Stimulated activated CD4-positive, alpha-beta T cell treated with anti-CD3 and anti-CD28 coated beads, Interleukin-4, amount 100 ng/mL, for 48 hours (primary cell): ENCODE results near the gene PDZRN3.

Experiments
- DNase-seq, 2 donors: peaks; one replicate each; pipeline ENCODE4 v3.0.0-alpha.2; 2020; ENCODE audit warnings: low read depth in 2 of 2

Gene PDZRN3

DNA sequence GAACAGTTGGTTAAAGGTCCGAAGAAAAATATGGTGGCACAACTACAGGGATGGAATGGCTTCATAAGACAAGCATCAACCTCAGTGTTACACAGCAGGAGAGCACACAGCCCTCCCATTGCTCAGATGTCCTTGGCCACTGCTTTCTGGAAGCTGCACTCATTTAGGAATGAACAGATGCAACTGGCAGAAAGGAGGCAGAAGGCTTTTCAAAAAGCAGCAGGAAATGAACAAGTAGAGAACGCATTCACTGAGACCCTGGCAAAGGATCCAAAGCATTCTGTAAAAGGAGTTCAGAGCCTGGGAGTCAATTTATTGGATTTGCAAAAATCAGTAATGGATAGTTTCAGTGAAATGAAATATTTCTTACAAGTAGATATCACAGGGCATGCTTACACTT lies 101.1 kb downstream of the PDZRN3 start:
- DNase-seq = no peak

DNA sequence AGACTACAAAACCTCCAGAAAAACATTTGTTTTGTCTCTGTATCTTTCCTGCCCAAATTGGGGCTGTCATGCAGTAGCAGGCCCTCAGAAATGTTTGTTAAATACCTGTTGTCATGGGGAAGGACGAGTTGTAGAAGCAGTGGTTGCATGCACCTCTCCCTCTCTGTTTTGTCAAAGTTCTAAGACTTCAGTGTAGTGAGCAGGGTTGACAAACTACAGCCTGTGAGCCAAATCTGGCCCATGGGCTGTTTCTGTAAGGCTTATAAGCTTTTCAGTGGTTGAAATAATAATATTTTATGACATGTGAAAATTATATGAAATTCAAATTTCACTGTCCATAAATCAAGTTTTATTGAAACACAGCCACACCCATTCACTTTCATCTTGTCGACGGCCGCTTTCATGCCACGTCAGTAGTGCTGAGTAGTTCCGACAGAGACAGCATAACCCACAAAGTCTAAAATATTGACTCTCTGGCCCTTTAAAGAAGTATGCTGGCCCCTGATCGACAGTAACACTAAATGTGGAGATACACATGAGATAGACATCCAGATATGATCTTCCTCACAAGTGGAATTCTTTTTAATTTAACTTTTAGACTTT lies 102.9 kb downstream of the PDZRN3 start:
- DNase-seq = no peak

DNA sequence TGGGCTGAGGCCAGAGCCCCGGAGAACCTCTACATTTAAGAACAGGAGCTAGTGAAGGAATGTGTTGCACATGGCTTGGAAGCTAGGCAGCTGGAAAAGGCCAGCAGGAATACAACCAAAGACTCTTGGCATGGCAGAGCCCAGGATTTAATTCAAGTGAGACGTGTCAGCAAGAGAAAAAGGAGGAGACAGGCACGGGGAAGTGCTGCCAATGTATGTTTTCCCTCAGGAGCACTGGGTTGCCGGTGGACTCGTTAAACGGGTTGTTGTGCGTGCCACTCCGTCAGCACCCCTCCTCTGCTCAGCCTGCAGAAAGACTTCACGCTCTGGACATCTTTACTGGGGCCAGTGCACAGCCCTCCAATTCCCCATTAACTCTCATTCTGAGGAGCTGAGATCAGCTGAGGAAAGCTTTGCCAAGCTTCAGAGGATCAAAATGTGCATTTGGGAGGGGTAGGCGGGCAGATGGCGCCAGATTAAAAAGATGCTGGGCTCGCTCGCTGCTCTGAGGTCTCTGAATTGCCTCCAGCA lies 103.7 kb downstream of the PDZRN3 start:
- DNase-seq = no peak

GRCh38 chr3:73516631-73517030 lies 108.1 kb downstream of the PDZRN3 start:
- no peak for DNase-seq

DNA sequence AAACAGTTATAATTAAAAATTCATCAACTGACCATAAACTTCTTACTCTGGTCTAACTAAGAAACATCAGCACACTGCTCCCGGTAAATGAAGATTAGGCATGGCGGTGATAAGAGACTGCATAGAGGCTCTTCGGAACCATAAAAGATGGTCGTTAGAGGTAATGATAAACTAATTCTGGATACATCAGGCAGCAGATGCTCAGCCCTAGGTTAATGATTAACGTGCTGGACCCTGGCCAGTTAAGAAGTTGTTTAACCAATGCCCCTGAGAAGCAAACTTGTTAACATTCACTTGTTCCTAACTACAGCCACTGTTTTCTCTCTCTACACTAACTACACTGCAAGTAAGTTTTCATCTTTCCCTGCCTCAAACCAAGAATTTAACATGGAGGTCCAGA lies 111.5 kb downstream of the PDZRN3 start:
- no peak for DNase-seq

GRCh38 chr3:73511571-73512525 lies 112.9 kb downstream of the PDZRN3 start:
- DNase-seq = no peak

GRCh38 chr3:73510784-73511183 lies 114.0 kb downstream of the PDZRN3 start:
- DNase-seq = no peak

DNA sequence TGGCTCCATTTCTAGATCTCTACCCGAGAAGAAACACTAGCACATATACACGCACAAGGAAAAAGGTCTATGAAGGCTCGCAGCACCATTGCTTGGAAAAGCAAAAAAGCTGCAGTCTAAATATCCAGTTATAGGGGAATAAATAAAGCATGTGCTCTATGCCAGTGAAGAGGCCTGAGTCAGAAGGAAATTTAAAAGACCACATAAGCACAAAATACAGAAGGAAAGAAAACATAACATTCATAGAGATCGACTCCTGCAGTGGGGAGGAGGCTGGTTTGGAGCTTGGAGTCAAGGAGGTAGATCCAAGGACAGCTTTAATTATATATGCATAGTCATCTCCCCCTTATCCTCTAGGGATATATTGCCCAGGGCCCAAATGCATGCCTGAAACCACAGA lies 114.4 kb downstream of the PDZRN3 start:
- no peak for DNase-seq

- no peak for DNase-seq
Observed at GRCh38 chr3:73509816-73510215, 114.9 kb downstream of the PDZRN3 start.

DNA sequence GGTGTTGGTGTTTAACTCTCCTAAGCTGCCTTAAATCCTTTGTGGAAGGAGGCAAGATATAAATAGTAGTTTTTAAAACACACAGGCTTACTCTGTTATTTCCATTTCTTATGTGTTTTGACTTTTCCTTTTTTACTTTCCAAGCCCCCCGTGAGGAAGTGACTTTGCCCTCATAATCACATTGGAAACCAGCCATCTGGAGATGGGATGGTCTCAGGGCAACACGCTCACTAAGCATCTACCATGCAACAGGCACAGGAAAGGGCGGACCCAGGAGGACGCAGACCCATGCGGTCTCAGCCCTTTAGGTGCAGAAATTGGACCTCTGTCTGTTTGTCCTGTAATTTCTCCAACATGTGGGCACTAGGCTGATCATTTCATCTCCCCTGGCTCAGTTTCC lies 115.7 kb downstream of the PDZRN3 start:
- no peak for DNase-seq

GRCh38 chr3:73508330-73508954 lies 116.3 kb downstream of the PDZRN3 start:
- DNase-seq = peak in 1 of 2 donors; percentile 6

GRCh38 chr3:73504852-73505251 lies 119.9 kb downstream of the PDZRN3 start:
- no peak for DNase-seq

DNA sequence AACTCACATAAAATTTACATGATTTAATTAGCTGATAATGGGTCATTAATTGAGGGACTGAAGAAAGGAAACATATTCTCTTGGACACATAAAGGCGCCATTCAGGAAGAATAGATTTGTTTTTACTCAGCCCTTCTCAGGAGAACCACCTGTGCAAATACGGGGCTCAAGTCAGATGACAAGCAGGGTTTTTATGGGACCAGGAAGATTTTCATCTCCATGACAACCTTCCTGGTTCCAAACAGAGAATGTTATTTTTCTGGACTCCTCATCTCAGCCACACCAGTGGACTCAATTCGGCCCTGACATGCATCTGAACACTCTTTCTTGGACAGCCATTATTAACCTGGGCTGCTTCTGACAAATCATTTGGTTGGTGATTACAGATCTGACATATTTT lies 120.5 kb downstream of the PDZRN3 start:
- no peak for DNase-seq

DNA sequence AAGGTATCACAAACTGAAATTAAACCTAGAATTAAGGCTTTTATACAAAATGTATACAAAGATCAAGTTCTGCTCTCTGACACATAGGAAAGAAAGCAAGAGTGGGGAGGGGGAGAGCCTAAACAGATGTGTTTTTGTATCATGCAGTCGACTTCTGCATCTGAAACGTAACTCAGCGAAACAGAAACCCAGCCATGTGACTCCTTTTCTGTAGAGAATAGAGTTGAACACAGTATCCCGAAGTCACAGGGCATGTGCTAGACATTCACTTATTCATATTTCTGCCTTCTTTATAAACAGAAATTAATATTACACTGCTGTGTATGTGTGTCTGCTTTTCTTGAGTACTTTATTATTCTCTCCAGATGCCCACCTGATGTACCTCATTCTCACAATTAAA lies 121.0 kb downstream of the PDZRN3 start:
- DNase-seq = no peak

GRCh38 chr3:73502609-73503583 lies 121.8 kb downstream of the PDZRN3 start:
- peak; percentile 27 to 34 for DNase-seq

- no peak for DNase-seq
Observed at GRCh38 chr3:73500321-73500720, 124.4 kb downstream of the PDZRN3 start.

DNA sequence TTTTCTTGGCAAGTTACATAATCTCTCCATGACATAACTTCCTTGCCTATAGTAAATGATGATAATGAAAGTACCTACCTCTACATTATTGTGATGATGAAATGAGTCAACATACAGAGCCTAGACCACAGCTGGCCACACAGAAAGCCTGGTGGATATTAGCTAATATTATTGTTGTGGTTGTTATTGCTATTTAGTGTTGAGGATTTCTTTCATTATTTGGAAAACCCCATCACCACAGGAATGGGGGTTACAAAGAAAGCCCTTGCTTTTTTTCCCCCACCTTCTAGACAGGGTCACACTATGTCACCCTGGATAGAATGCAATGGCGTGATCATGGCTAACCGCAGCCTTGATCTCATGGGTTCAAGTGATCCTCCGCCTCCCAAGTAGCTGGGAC lies 125.0 kb downstream of the PDZRN3 start:
- DNase-seq = no peak

- no peak for DNase-seq
Observed at GRCh38 chr3:73498764-73499622, 125.7 kb downstream of the PDZRN3 start.

- DNase-seq = no peak
Observed at GRCh38 chr3:73497646-73498406, 126.9 kb downstream of the PDZRN3 start.
